ENCODE data around the gene GAS7. TPM values are rescaled to one million over a fixed set of nuclear protein-coding genes. Genes with fewer than 3 reads are reported as not detected.
A peak's percentile ranks its signal among the peaks of the same experiment; 100 is the strongest.

The GAS7 gene
- total and polyA plus RNA-seq, 4 donors = 1.2 to 136 (median 32.3) TPM

- no peaks in the 10 kb centered on the region for H3K36me3 ChIP-seq (ENCODE audit: control insufficient read depth in 1 of 2, insufficient read depth in 2 of 2, low read length in 1 of 2)
- H3K27ac ChIP-seq (ENCODE audit: low read depth in 1 of 2, low read length in 2 of 2) = no peak overlapping the region
- WGBS, 2 donors = 75 to 84% methylated on average over 8 of the region's 8 CpGs
- ATAC-seq (ENCODE audit: low FRiP score) (no peak), DNase-seq (peak in 1 of 2 donors; percentile 8)
- H3K9me3 ChIP-seq (ENCODE audit: control insufficient read depth, low read length) = no peaks in the 10 kb centered on the region
- H3K4me3 ChIP-seq (ENCODE audit: low read length in 2 of 2) = no peak overlapping the region
- H3K27me3 ChIP-seq (ENCODE audit: control insufficient read depth in 1 of 2, insufficient read depth in 2 of 2, low read length in 1 of 2) = no peaks in the 10 kb centered on the region
- intact Hi-C loops (cut with DNase I) = no loop called here
- no peaks in the 10 kb centered on the region for H3K4me1 ChIP-seq (ENCODE audit: control insufficient read depth in 1 of 2, insufficient read depth in 2 of 2, low read length in 2 of 2)
Observed at GRCh38 chr17:10155371-10156076, 42.9 kb downstream of the GAS7 start.

- Histone ChIP-seq H3K27me3 (ENCODE audit: control insufficient read depth in 1 of 2, insufficient read depth in 2 of 2, low read length in 1 of 2) (no peaks in the 10 kb centered on the region), H3K4me1 (ENCODE audit: control insufficient read depth in 1 of 2, insufficient read depth in 2 of 2, low read length in 2 of 2) (no peaks in the 10 kb centered on the region), H3K36me3 (ENCODE audit: control insufficient read depth in 1 of 2, insufficient read depth in 2 of 2, low read length in 1 of 2) (no peaks in the 10 kb centered on the region), H3K27ac (ENCODE audit: low read depth in 1 of 2, low read length in 2 of 2) (no peak overlapping the region), H3K4me3 (ENCODE audit: low read length in 2 of 2) (no peak overlapping the region), H3K9me3 (ENCODE audit: control insufficient read depth, low read length) (no peaks in the 10 kb centered on the region)
- DNase-seq (peak; percentile 10 to 71), ATAC-seq (ENCODE audit: low FRiP score) (peak; percentile 52)
- 75 to 76% methylated on average over 12 of the region's 12 CpGs for WGBS, 2 donors
- intact Hi-C loops (cut with DNase I) = no loop called here
Observed at GRCh38 chr17:10151667-10152496, 46.5 kb downstream of the GAS7 start.

- DNase-seq = no peak
Observed at GRCh38 chr17:10149573-10150399, 48.6 kb downstream of the GAS7 start.

GRCh38 chr17:10147761-10148415, 50.5 kb downstream of the GAS7 start:
- H3K36me3 ChIP-seq (ENCODE audit: control insufficient read depth in 1 of 2, insufficient read depth in 2 of 2, low read length in 1 of 2) = no peaks in the 10 kb centered on the region
- no peak for ATAC-seq (ENCODE audit: low FRiP score)
- no peaks in the 10 kb centered on the region for H3K27me3 ChIP-seq (ENCODE audit: control insufficient read depth in 1 of 2, insufficient read depth in 2 of 2, low read length in 1 of 2)
- H3K4me1 ChIP-seq (ENCODE audit: control insufficient read depth in 1 of 2, insufficient read depth in 2 of 2, low read length in 2 of 2) = no peaks in the 10 kb centered on the region
- intact Hi-C loops (cut with DNase I) = no loop called here
- DNase-seq = peak in 1 of 2 donors; percentile 3
- H3K9me3 ChIP-seq (ENCODE audit: control insufficient read depth, low read length) = no peaks in the 10 kb centered on the region
- H3K27ac ChIP-seq (ENCODE audit: low read depth in 1 of 2, low read length in 2 of 2) = no peak overlapping the region
- 42 to 43% methylated on average over 8 of the region's 8 CpGs for WGBS, 2 donors
- no peak overlapping the region for H3K4me3 ChIP-seq (ENCODE audit: low read length in 2 of 2)

More at GRCh38 chr17:10149573-10150399, 48.6 kb downstream of the GAS7 start:
- H3K9me3 ChIP-seq (ENCODE audit: control insufficient read depth, low read length) = no peaks in the 10 kb centered on the region
- H3K27me3 ChIP-seq (ENCODE audit: control insufficient read depth in 1 of 2, insufficient read depth in 2 of 2, low read length in 1 of 2) = no peaks in the 10 kb centered on the region
- H3K4me1 ChIP-seq (ENCODE audit: control insufficient read depth in 1 of 2, insufficient read depth in 2 of 2, low read length in 2 of 2) = no peaks in the 10 kb centered on the region
- 73 to 78% methylated on average over 8 of the region's 8 CpGs for WGBS, 2 donors
- ATAC-seq (ENCODE audit: low FRiP score) = no peak
- H3K4me3 ChIP-seq (ENCODE audit: low read length in 2 of 2) = no peak overlapping the region
- H3K36me3 ChIP-seq (ENCODE audit: control insufficient read depth in 1 of 2, insufficient read depth in 2 of 2, low read length in 1 of 2) = no peaks in the 10 kb centered on the region
- H3K27ac ChIP-seq (ENCODE audit: low read depth in 1 of 2, low read length in 2 of 2) = no peak overlapping the region
- intact Hi-C loops (cut with DNase I) = no loop called here

- Histone ChIP-seq H3K4me3 (ENCODE audit: low read length in 2 of 2) (no peak overlapping the region), H3K27me3 (ENCODE audit: control insufficient read depth in 1 of 2, insufficient read depth in 2 of 2, low read length in 1 of 2) (no peaks in the 10 kb centered on the region), H3K4me1 (ENCODE audit: control insufficient read depth in 1 of 2, insufficient read depth in 2 of 2, low read length in 2 of 2) (no peaks in the 10 kb centered on the region), H3K27ac (ENCODE audit: low read depth in 1 of 2, low read length in 2 of 2) (no peak overlapping the region), H3K9me3 (ENCODE audit: control insufficient read depth, low read length) (no peaks in the 10 kb centered on the region), H3K36me3 (ENCODE audit: control insufficient read depth in 1 of 2, insufficient read depth in 2 of 2, low read length in 1 of 2) (no peaks in the 10 kb centered on the region)
- ATAC-seq (ENCODE audit: low FRiP score) (no peak), DNase-seq (peak in 1 of 2 donors; percentile 13)
- WGBS, 2 donors = 85 to 87% methylated on average over 4 of the region's 4 CpGs
- intact Hi-C loops (cut with DNase I) = no loop called here
Observed at GRCh38 chr17:10147040-10147439, 51.4 kb downstream of the GAS7 start.

- Histone ChIP-seq H3K4me3 (ENCODE audit: low read length in 2 of 2) (no peak overlapping the region), H3K9me3 (ENCODE audit: control insufficient read depth, low read length) (no peaks in the 10 kb centered on the region), H3K36me3 (ENCODE audit: control insufficient read depth in 1 of 2, insufficient read depth in 2 of 2, low read length in 1 of 2) (no peaks in the 10 kb centered on the region), H3K27ac (ENCODE audit: low read depth in 1 of 2, low read length in 2 of 2) (no peak overlapping the region), H3K27me3 (ENCODE audit: control insufficient read depth in 1 of 2, insufficient read depth in 2 of 2, low read length in 1 of 2) (no peaks in the 10 kb centered on the region), H3K4me1 (ENCODE audit: control insufficient read depth in 1 of 2, insufficient read depth in 2 of 2, low read length in 2 of 2) (no peaks in the 10 kb centered on the region)
- intact Hi-C loops (cut with DNase I) = no loop called here
- WGBS, 2 donors = 70% methylated on average over 7 of the region's 7 CpGs
- no peak for ATAC-seq (ENCODE audit: low FRiP score)
- DNase-seq = peak in 1 of 2 donors; percentile 20
Observed at GRCh38 chr17:10144982-10145381, 53.4 kb downstream of the GAS7 start.

- DNase-seq = peak in 1 of 2 donors; percentile 23
- Histone ChIP-seq H3K27me3 (ENCODE audit: control insufficient read depth in 1 of 2, insufficient read depth in 2 of 2, low read length in 1 of 2) (no peaks in the 10 kb centered on the region), H3K4me3 (ENCODE audit: low read length in 2 of 2) (no peak overlapping the region), H3K36me3 (ENCODE audit: control insufficient read depth in 1 of 2, insufficient read depth in 2 of 2, low read length in 1 of 2) (no peaks in the 10 kb centered on the region), H3K4me1 (ENCODE audit: control insufficient read depth in 1 of 2, insufficient read depth in 2 of 2, low read length in 2 of 2) (no peaks in the 10 kb centered on the region), H3K9me3 (ENCODE audit: control insufficient read depth, low read length) (no peaks in the 10 kb centered on the region), H3K27ac (ENCODE audit: low read depth in 1 of 2, low read length in 2 of 2) (no peak overlapping the region)
- 96 to 98% methylated on average over 6 of the region's 6 CpGs for WGBS, 2 donors
- intact Hi-C loops (cut with DNase I) = no loop called here
- ATAC-seq (ENCODE audit: low FRiP score) = no peak
Observed at GRCh38 chr17:10144456-10144855, 54.0 kb downstream of the GAS7 start.

- Histone ChIP-seq H3K4me3 (ENCODE audit: low read length in 2 of 2) (no peak overlapping the region), H3K4me1 (ENCODE audit: control insufficient read depth in 1 of 2, insufficient read depth in 2 of 2, low read length in 2 of 2) (no peaks in the 10 kb centered on the region), H3K36me3 (ENCODE audit: control insufficient read depth in 1 of 2, insufficient read depth in 2 of 2, low read length in 1 of 2) (no peaks in the 10 kb centered on the region), H3K27ac (ENCODE audit: low read depth in 1 of 2, low read length in 2 of 2) (no peak overlapping the region), H3K9me3 (ENCODE audit: control insufficient read depth, low read length) (no peaks in the 10 kb centered on the region), H3K27me3 (ENCODE audit: control insufficient read depth in 1 of 2, insufficient read depth in 2 of 2, low read length in 1 of 2) (no peaks in the 10 kb centered on the region)
- intact Hi-C loops (cut with DNase I) = no loop called here
- peak in 1 of 2 donors; percentile 14 for DNase-seq
- no peak for ATAC-seq (ENCODE audit: low FRiP score)
- WGBS, 2 donors = 92 to 96% methylated on average over 2 of the region's 2 CpGs
Observed at GRCh38 chr17:10141436-10141835, 57.0 kb downstream of the GAS7 start.

Measured in aorta (tissue), 5 donors.